HG03565 (cell line): ENCODE results near the gene SART1.
A peak's percentile ranks its signal among the peaks of the same experiment; 100 is the strongest.

Experiments used
- ATAC-seq: cut with Tn5 transposase; IDR thresholded peaks from one replicate; pipeline ENCODE4 v1.9.1; 2021; ENCODE audit warnings: mild to moderate bottlenecking, moderate library complexity; ENCODE audit not compliant: unreplicated experiment

The SART1 gene

GRCh38 chr11:65961267-65962140 is at the start of gene SART1:
SART1 (plus strand) TSS chr11:65961734; CDS start chr11:65961781, 47 bp downstream.
- peak; percentile 74 for ATAC-seq

GRCh38 chr11:65912845-65913244 is 48.7 kb upstream of the SART1 start:
- no peak for ATAC-seq

GRCh38 chr11:65915101-65915820 is 46.3 kb upstream of the SART1 start:
- no peak for ATAC-seq

GRCh38 chr11:65915821-65916251 is 45.7 kb upstream of the SART1 start:
- ATAC-seq, result no peak

- ATAC-seq, result no peak
Observed at GRCh38 chr11:65916391-65916790, 45.1 kb upstream of the SART1 start.

- ATAC-seq, result no peak
Observed at GRCh38 chr11:65917077-65917433, 44.5 kb upstream of the SART1 start.

- no peak for ATAC-seq
Observed at GRCh38 chr11:65917434-65918210, 43.9 kb upstream of the SART1 start.

- peak; percentile 32 for ATAC-seq
Observed at GRCh38 chr11:65918211-65919140, 43.1 kb upstream of the SART1 start, which contains the start of gene C11orf68. C11orf68 (minus strand) TSS chr11:65919062; CDS start chr11:65919031, 31 bp downstream.

- ATAC-seq, result peak; percentile 66
Observed at GRCh38 chr11:65919141-65919572, 42.4 kb upstream of the SART1 start, which contains the start of gene DRAP1. DRAP1 (plus strand) TSS chr11:65919426; CDS start chr11:65919502, 76 bp downstream.

GRCh38 chr11:65919573-65920371 is 41.8 kb upstream of the SART1 start:
- ATAC-seq, result peak; percentile 24

GRCh38 chr11:65920372-65920802 is 41.1 kb upstream of the SART1 start:
- no peak for ATAC-seq

GRCh38 chr11:65921033-65921555 is 40.4 kb upstream of the SART1 start:
- ATAC-seq, result no peak

GRCh38 chr11:65921876-65922275 is 39.7 kb upstream of the SART1 start:
- no peak for ATAC-seq

GRCh38 chr11:65922565-65922964 is 39.0 kb upstream of the SART1 start:
- ATAC-seq, result no peak

GRCh38 chr11:65925397-65925796 is 36.1 kb upstream of the SART1 start:
- ATAC-seq, result no peak

- no peak for ATAC-seq
Observed at GRCh38 chr11:65927904-65928397, 33.6 kb upstream of the SART1 start.

GRCh38 chr11:65928667-65929066 is 32.9 kb upstream of the SART1 start:
- ATAC-seq, result no peak

GRCh38 chr11:65931773-65932557 is 29.6 kb upstream of the SART1 start:
- ATAC-seq, result no peak
